Stimulated activated CD8-positive, alpha-beta memory T cell treated with anti-CD3 and anti-CD28 coated beads, Interleukin-12 subunit alpha, Interleukin-12 subunit beta, amount 100 ng/mL, for 4 hours (primary cell): Measurements from ENCODE around the gene PODXL.
A peak's percentile ranks its signal among the peaks of the same experiment; 100 is the strongest.

ENCODE experiments used
- DNase-seq: peaks from one replicate; pipeline ENCODE4 v3.0.0-alpha.2; 2020; ENCODE audit warnings: low read depth

Gene PODXL

GRCh38 chr7:131556053-131556908 lies at the start of gene PODXL:
PODXL (minus strand) TSS chr7:131556628; CDS start chr7:131556359, 269 bp downstream.
- DNase-seq: peak; percentile 38

GRCh38 chr7:131605280-131605878 lies 49.0 kb upstream of the PODXL start:
- DNase-seq: no peak

- DNase-seq: no peak
Observed at GRCh38 chr7:131604841-131605279, 48.4 kb upstream of the PODXL start.

- DNase-seq: no peak
Observed at GRCh38 chr7:131603932-131604331, 47.5 kb upstream of the PODXL start.

- DNase-seq: no peak
Observed at GRCh38 chr7:131602994-131603372, 46.6 kb upstream of the PODXL start.

GRCh38 chr7:131602304-131602993 lies 46.0 kb upstream of the PODXL start:
- DNase-seq: no peak

- DNase-seq: no peak
Observed at GRCh38 chr7:131600085-131600881, 43.9 kb upstream of the PODXL start.

- DNase-seq: no peak
Observed at GRCh38 chr7:131596785-131597184, 40.4 kb upstream of the PODXL start.

GRCh38 chr7:131595699-131596098 lies 39.3 kb upstream of the PODXL start:
- DNase-seq: no peak

- no peak for DNase-seq
Observed at GRCh38 chr7:131591687-131592319, 35.4 kb upstream of the PODXL start.

GRCh38 chr7:131587315-131587923 lies 31.0 kb upstream of the PODXL start:
- DNase-seq: no peak

- no peak for DNase-seq
Observed at GRCh38 chr7:131586759-131587158, 30.3 kb upstream of the PODXL start.

- no peak for DNase-seq
Observed at GRCh38 chr7:131586259-131586658, 29.8 kb upstream of the PODXL start.

- DNase-seq: no peak
Observed at GRCh38 chr7:131583430-131583829, 27.0 kb upstream of the PODXL start.

GRCh38 chr7:131581241-131582051 lies 25.0 kb upstream of the PODXL start:
- DNase-seq: no peak

GRCh38 chr7:131578602-131579001 lies 22.2 kb upstream of the PODXL start:
- DNase-seq: no peak

- DNase-seq: no peak
Observed at GRCh38 chr7:131574741-131575140, 18.3 kb upstream of the PODXL start.

- no peak for DNase-seq
Observed at GRCh38 chr7:131570401-131570800, 14.0 kb upstream of the PODXL start.

GRCh38 chr7:131568970-131569369 lies 12.5 kb upstream of the PODXL start:
- no peak for DNase-seq

- no peak for DNase-seq
Observed at GRCh38 chr7:131568510-131568909, 12.1 kb upstream of the PODXL start.
